GM21381 (cell line): ENCODE measurements around the gene COL4A1.

Experiments used
- ATAC-seq: cut with Tn5 transposase; IDR thresholded peaks from one replicate; pipeline ENCODE4 v1.9.1; 2021; ENCODE audit warnings: mild to moderate bottlenecking, moderate library complexity; ENCODE audit not compliant: unreplicated experiment

The COL4A1 gene

GRCh38 chr13:110179116-110179856 lies 127.7 kb downstream of the COL4A1 start:
- ATAC-seq = no peak

- ATAC-seq = no peak
These were observed 129.2 kb downstream of the COL4A1 start for GRCh38 chr13:110177790-110178189.

GRCh38 chr13:110176431-110176830 lies 130.5 kb downstream of the COL4A1 start:
- ATAC-seq = no peak

- no peak for ATAC-seq
These were observed 133.6 kb downstream of the COL4A1 start for GRCh38 chr13:110173247-110173818.

GRCh38 chr13:110170882-110171281 lies 136.1 kb downstream of the COL4A1 start:
- no peak for ATAC-seq

- ATAC-seq = no peak
These were observed 136.8 kb downstream of the COL4A1 start for GRCh38 chr13:110170020-110170790.

GRCh38 chr13:110168999-110169933 lies 137.7 kb downstream of the COL4A1 start:
- ATAC-seq = no peak

- ATAC-seq = no peak
These were observed 140.4 kb downstream of the COL4A1 start for GRCh38 chr13:110166598-110166997.

- no peak for ATAC-seq
These were observed 142.3 kb downstream of the COL4A1 start for GRCh38 chr13:110164706-110165105.

GRCh38 chr13:110162866-110163658 lies 143.9 kb downstream of the COL4A1 start:
- no peak for ATAC-seq

GRCh38 chr13:110162053-110162452 lies 144.9 kb downstream of the COL4A1 start:
- no peak for ATAC-seq

GRCh38 chr13:110161112-110161882 lies 145.7 kb downstream of the COL4A1 start:
- no peak for ATAC-seq

- no peak for ATAC-seq
These were observed 148.7 kb downstream of the COL4A1 start for GRCh38 chr13:110158226-110158625.

GRCh38 chr13:110157718-110158117 lies 149.2 kb downstream of the COL4A1 start:
- ATAC-seq = no peak

GRCh38 chr13:110156301-110157049 lies 150.5 kb downstream of the COL4A1 start:
- no peak for ATAC-seq

- ATAC-seq = no peak
These were observed 151.9 kb downstream of the COL4A1 start for GRCh38 chr13:110155072-110155471.

GRCh38 chr13:110154410-110154933 lies 152.5 kb downstream of the COL4A1 start:
- ATAC-seq = no peak

GRCh38 chr13:110152351-110152750 lies 154.6 kb downstream of the COL4A1 start:
- ATAC-seq = no peak
